Embryonic facial prominence (tissue), 1 donor: ENCODE results near the gene LRRC58.

Experiments used
- DNase-seq: peaks from one replicate; pipeline ENCODE4 v3.0.0-alpha.2; 2016; ENCODE audit errors: extremely low spot score

The LRRC58 gene

DNA sequence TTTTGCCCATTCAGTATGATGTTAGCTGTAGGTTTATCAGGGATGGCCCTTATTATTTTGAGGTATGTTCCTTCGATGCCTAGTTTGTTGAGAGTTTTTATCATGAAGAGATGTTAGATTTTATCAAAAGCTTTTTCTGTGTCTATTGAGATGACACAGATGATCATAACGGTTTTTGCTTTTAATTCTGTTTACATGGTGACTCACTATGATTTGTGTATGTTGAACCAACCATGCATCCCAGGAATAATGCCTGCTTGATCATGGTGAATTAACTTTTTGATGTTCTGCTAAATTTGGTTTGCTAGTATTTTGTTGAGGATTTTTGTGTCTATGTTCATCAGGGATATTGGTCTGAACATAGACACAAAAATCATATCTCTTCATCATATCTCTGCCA lies 72.4 kb downstream of the LRRC58 start:
- DNase-seq = no peak

GRCh38 chr3:120275618-120276017 lies 73.5 kb downstream of the LRRC58 start:
- DNase-seq = no peak

- no peak for DNase-seq
These were observed 74.4 kb downstream of the LRRC58 start for GRCh38 chr3:120274739-120275167.
